GM19324 (cell line): ENCODE data around the gene MICB.
A peak's percentile ranks its signal among the peaks of the same experiment; 100 is the strongest.
"Not testable (repeated sequence)": the region's sequence is repeated elsewhere in the genome, so short reads cannot be mapped to it uniquely, and the experiment has no call there.

Source experiments
- ATAC-seq: cut with Tn5 transposase; IDR thresholded peaks from one replicate; pipeline ENCODE4 v1.9.1; 2021; ENCODE audit warnings: mild to moderate bottlenecking, moderate library complexity; ENCODE audit not compliant: unreplicated experiment, low FRiP score

MICB gene

GRCh38 chr6:31473780-31474761, 23.9 kb upstream of the MICB start:
- ATAC-seq, result no peak

- ATAC-seq, result no peak
Observed at GRCh38 chr6:31474871-31475286, 23.1 kb upstream of the MICB start.

- no peak for ATAC-seq
Observed at GRCh38 chr6:31476515-31477139, 21.3 kb upstream of the MICB start.

- no peak for ATAC-seq
Observed at GRCh38 chr6:31477521-31477920, 20.4 kb upstream of the MICB start.

GRCh38 chr6:31478186-31478950, 19.6 kb upstream of the MICB start:
- ATAC-seq, result no peak

- ATAC-seq, result no peak
Observed at GRCh38 chr6:31479151-31479932, 18.6 kb upstream of the MICB start.

- ATAC-seq, result no peak
Observed at GRCh38 chr6:31479933-31480535, 17.9 kb upstream of the MICB start.

- no peak for ATAC-seq
Observed at GRCh38 chr6:31480574-31480973, 17.4 kb upstream of the MICB start.

GRCh38 chr6:31483392-31483791, 14.6 kb upstream of the MICB start:
- ATAC-seq, result no peak

- no peak for ATAC-seq
Observed at GRCh38 chr6:31485055-31485454, 12.9 kb upstream of the MICB start.

- not testable (repeated sequence) for ATAC-seq
Observed at GRCh38 chr6:31486065-31486837, 11.7 kb upstream of the MICB start.

- not testable (repeated sequence) for ATAC-seq
Observed at GRCh38 chr6:31487674-31488073, 10.3 kb upstream of the MICB start.

GRCh38 chr6:31489086-31489485, 8.9 kb upstream of the MICB start:
- no peak for ATAC-seq

- no peak for ATAC-seq
Observed at GRCh38 chr6:31490115-31490873, 7.7 kb upstream of the MICB start.

GRCh38 chr6:31493550-31493874, 4.4 kb upstream of the MICB start:
- ATAC-seq, result not testable (repeated sequence)

GRCh38 chr6:31493875-31494694, 3.9 kb upstream of the MICB start:
- peak; percentile 51 for ATAC-seq

- ATAC-seq, result no peak
Observed at GRCh38 chr6:31495580-31495979, 2.4 kb upstream of the MICB start.

GRCh38 chr6:31496826-31497225, 1.1 kb upstream of the MICB start:
- not testable (repeated sequence) for ATAC-seq
